Skeletal muscle cell (primary cell): ENCODE measurements around the gene RSRC1.
"Not testable (repeated sequence)": the region's sequence is repeated elsewhere in the genome, so short reads cannot be mapped to it uniquely, and the experiment has no call there.

Source experiments
- DNase-seq: peaks from one replicate; pipeline ENCODE4 v3.0.0-alpha.2; 2010; ENCODE audit warnings: low read depth
- H3K4me3 ChIP-seq: 2 replicates; pipeline ENCODE4 v1.5.1; 2011; ENCODE audit warnings: low read depth, mild to moderate bottlenecking, control low read depth, low read length, moderate library complexity

RSRC1 gene

DNA sequence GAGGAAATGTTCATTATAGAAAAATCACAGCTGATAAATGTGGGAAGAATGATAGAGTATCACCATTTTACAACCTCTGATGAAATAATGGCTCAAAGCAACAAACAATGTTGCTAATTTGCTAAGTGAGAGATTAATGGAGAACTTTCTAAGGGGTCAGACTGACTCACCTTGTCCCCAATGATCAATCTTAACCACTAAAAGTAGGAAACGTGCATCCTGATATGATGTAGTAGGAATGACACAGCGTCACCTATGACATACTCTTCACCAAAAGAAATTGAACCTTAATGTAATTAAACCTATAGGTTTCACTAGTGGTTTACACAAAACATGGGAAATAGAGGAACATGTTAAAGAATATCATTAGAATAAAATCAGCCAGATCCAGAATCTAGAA lies 426.0 kb downstream of the RSRC1 start:
- no peak overlapping the region for H3K4me3 ChIP-seq
- no peak for DNase-seq

GRCh38 chr3:158539414-158540014 lies 429.6 kb downstream of the RSRC1 start:
- no peak for DNase-seq
- no peak overlapping the region for H3K4me3 ChIP-seq

GRCh38 chr3:158540066-158540465 lies 430.2 kb downstream of the RSRC1 start:
- DNase-seq, result no peak
- no peak overlapping the region for H3K4me3 ChIP-seq

- H3K4me3 ChIP-seq, result no peak overlapping the region
Observed at GRCh38 chr3:158548691-158549090, 438.8 kb downstream of the RSRC1 start.

GRCh38 chr3:158549938-158550337 lies 440.0 kb downstream of the RSRC1 start:
- not testable (repeated sequence) for DNase-seq, H3K4me3 ChIP-seq

More at GRCh38 chr3:158548691-158549090, 438.8 kb downstream of the RSRC1 start:
- DNase-seq, result no peak

- no peak overlapping the region for H3K4me3 ChIP-seq
- no peak for DNase-seq
Observed at GRCh38 chr3:158552124-158552523, 442.2 kb downstream of the RSRC1 start.

- DNase-seq, result no peak
- no peak overlapping the region for H3K4me3 ChIP-seq
Observed at GRCh38 chr3:158559504-158559903, 449.6 kb downstream of the RSRC1 start.

DNA sequence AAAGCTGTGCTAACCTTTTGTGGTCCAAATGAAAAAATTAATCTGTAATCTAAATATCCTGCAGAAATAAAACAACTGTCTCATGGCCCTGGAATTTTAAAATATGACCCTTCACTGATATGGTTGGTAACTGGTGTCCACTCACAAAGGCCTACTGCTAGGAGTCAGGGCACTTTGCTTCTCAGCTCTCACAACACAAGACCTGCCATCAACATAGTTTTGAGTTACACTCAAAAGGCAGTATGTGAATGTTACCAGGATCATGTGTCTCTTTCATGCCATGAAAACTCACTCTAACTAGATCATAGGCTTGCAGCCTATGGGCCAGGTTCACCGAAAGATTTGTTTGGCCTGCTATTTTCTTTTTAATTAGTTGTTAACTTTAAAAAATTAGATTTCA lies 451.1 kb downstream of the RSRC1 start:
- no peak overlapping the region for H3K4me3 ChIP-seq
- DNase-seq, result no peak

GRCh38 chr3:158562674-158563073 lies 452.8 kb downstream of the RSRC1 start:
- H3K4me3 ChIP-seq, result no peak overlapping the region
- no peak for DNase-seq

GRCh38 chr3:158563076-158563475 lies 453.2 kb downstream of the RSRC1 start:
- no peak for DNase-seq
- H3K4me3 ChIP-seq, result no peak overlapping the region

- DNase-seq, result no peak
- H3K4me3 ChIP-seq, result no peak overlapping the region
Observed at GRCh38 chr3:158565076-158565475, 455.2 kb downstream of the RSRC1 start.

GRCh38 chr3:158568784-158569183 lies 458.9 kb downstream of the RSRC1 start:
- DNase-seq, result no peak
- H3K4me3 ChIP-seq, result no peak overlapping the region

GRCh38 chr3:158569794-158570193 lies 459.9 kb downstream of the RSRC1 start:
- H3K4me3 ChIP-seq, result no peak overlapping the region
- DNase-seq, result no peak

- peak; percentile 86 for DNase-seq
- peak within 1 kb of the TSS; percentile 81 for H3K4me3 ChIP-seq
Observed at GRCh38 chr3:158570999-158571702, 461.3 kb downstream of the RSRC1 start, which contains the start of gene MLF1. Gene MLF1 (plus strand): TSS chr3:158571194. CDS start chr3:158571301, 107 bp downstream.

DNA sequence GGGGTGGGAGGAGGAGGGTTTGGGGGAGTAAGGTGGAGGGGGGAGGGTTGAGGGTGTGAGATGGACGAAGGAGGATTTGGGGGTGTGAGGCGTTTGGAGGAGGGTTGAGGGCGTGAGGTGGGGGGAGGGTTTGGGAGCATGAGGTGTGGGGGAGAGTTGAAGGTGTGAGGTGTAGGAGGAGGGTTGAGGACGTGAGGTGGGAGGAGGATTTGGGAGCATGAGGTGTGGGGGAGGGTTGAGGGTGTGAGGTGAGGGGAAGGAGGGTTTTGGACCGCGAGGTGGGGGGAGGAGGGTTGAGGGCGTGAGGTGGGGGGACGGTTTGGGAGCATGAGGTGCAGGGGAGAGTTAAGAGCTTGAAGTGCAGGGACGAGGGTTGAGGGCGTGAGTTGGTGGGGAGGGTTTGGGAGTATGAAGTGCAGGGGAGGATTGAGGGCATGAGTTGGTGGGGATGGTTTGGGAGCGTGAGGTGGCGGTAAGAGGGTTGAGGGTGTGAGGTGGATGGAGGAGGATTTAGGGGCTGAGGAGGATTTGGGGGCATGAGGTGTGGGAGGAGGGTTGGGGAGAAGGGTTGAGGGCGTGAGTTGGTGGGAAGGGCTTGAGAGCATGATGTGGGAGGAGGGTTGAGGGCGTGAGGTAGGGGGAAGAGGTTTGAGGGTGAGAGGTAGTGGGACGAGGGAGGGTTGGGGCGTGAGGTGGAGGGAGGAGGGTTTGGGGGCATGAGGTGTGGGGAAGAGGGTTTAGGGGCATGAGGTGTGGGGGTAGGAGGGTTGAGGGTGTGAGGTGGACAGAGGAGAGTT lies 462.3 kb downstream of the RSRC1 start:
- DNase-seq, result no peak
- no peak overlapping the region for H3K4me3 ChIP-seq

DNA sequence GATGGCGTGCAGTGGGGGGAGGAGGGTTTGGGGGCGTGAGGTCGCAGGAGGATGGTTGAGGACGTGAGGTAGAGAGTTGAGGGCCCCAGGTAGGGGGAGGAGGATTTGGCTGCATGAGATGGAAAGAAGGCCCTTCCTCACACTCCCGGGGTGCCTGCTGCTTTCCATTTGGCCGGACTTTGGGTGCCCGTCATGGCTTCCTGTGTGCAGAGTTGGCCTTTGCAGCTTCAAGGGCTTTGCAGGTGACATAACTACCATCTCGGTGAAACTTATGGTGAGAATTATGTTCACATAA lies 462.8 kb downstream of the RSRC1 start:
- no peak overlapping the region for H3K4me3 ChIP-seq
- DNase-seq, result no peak

DNA sequence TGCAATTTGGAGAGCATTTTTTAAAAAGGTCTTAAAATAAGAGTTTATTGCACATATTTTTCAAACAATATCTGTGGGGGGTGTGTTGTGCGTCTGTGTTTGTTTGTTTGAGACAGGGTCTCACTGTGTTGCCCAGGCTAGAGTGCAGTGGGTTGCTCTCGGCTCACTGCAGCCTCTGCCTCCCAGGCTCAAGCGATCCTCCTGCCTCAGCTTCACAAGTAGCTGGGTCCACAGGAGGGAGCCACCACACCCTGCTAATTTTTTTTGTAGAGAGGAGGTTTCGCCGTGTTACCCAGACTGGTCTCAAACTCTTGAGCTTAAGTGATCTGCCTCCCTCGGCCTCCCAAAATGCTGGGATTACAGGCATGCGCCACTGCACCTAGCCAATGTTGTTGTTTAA lies 463.8 kb downstream of the RSRC1 start:
- no peak overlapping the region for H3K4me3 ChIP-seq
- DNase-seq, result no peak

GRCh38 chr3:158574646-158575045 lies 464.8 kb downstream of the RSRC1 start:
- DNase-seq, result no peak
- no peak overlapping the region for H3K4me3 ChIP-seq

DNA sequence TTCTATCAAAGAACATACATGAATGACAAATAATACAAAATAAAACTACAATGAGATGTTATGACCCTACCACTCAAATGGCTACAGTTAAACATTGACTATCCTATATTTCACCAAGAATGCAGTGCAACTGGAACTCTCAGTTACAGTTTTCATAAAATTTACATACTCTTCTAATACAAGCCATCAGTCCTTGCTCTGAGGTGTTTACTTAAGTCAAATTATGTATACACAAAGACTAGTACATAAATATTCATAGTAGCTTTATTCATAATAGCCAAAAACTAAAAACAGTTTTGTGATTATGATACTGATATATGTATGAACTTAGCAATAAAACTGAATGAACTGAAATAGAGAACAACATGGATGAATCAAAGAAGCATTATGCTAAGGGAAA lies 480.3 kb downstream of the RSRC1 start:
- no peak overlapping the region for H3K4me3 ChIP-seq
- DNase-seq, result no peak
